HFF-Myc (cell line): ENCODE results near the gene OR4K14.
"Not testable (repeated sequence)": the region's sequence is repeated elsewhere in the genome, so short reads cannot be mapped to it uniquely, and the experiment has no call there.

ENCODE experiments used
- DNase-seq: peaks from one replicate; pipeline ENCODE4 v3.0.0-alpha.2; 2011; ENCODE audit warnings: low read depth; ENCODE audit errors: extremely low read depth
- H3K4me3 ChIP-seq: replicated peaks from 2 replicates; pipeline ENCODE4 v1.5.1; 2011; ENCODE audit warnings: low read depth, mild to moderate bottlenecking, control low read depth, low read length
- CTCF ChIP-seq: IDR thresholded peaks from 2 replicates; pipeline ENCODE4 v1.5.1; 2012; ENCODE audit warnings: mild to moderate bottlenecking, low read depth, low read length, control low read depth; ENCODE audit errors: missing control alignments

Gene OR4K14

GRCh38 chr14:20031058-20031457 is 12.0 kb upstream of the OR4K14 start:
- no peak overlapping the region for H3K4me3 ChIP-seq
- no peak for TF ChIP-seq CTCF
- no peak for DNase-seq

GRCh38 chr14:20008156-20008555 is 11.0 kb downstream of the OR4K14 start:
- no peak for TF ChIP-seq CTCF
- H3K4me3 ChIP-seq = no peak overlapping the region
- DNase-seq = no peak

GRCh38 chr14:20002319-20002718 is 16.8 kb downstream of the OR4K14 start:
- no peak for TF ChIP-seq CTCF
- no peak for DNase-seq
- H3K4me3 ChIP-seq = no peak overlapping the region

- TF ChIP-seq CTCF = no peak
- no peak within 1 kb of the TSS for H3K4me3 ChIP-seq
- DNase-seq = no peak
Observed at GRCh38 chr14:20001863-20002262, 17.2 kb downstream of the OR4K14 start, which contains the start of gene OR4Q2. OR4Q2 (plus strand) TSS chr14:20002163.

GRCh38 chr14:19993438-19993837 is 25.7 kb downstream of the OR4K14 start:
- no peak overlapping the region for H3K4me3 ChIP-seq
- TF ChIP-seq CTCF = no peak
- no peak for DNase-seq

- DNase-seq = no peak
- TF ChIP-seq CTCF = no peak
- H3K4me3 ChIP-seq = no peak within 1 kb of the TSS
Observed at GRCh38 chr14:19975291-19975690, 43.8 kb downstream of the OR4K14 start, which contains the start of gene OR4K15. OR4K15 (plus strand) TSS chr14:19975591; CDS start chr14:19975591, 0 bp downstream.

GRCh38 chr14:19974844-19975243 is 44.3 kb downstream of the OR4K14 start:
- no peak for TF ChIP-seq CTCF
- no peak for DNase-seq
- no peak overlapping the region for H3K4me3 ChIP-seq

- H3K4me3 ChIP-seq, DNase-seq: not testable (repeated sequence)
Observed at GRCh38 chr14:19969735-19970134, 49.4 kb downstream of the OR4K14 start.
